ENCODE measurements around the gene TRAP1.
"Not testable (repeated sequence)": the region's sequence is repeated elsewhere in the genome, so short reads cannot be mapped to it uniquely, and the experiment has no call there.

TRAP1 gene

DNA sequence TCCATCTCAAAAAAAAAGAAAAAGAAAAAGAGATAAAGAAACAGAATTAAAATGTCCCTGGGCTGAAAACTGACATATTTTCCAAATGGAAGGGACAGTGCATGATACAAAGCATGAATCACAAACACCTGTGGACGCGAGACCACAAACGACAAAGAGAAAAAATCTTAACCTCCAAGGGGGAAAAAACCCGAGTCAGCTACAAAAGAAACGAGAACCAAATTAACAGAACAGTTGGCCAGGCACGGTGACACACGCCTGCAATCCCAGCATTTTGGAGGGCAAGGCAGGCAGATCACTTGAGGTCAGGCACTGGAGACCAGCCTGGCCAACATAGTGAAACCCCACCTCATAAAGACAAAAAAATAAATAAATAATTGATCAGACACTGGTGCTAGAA, 1.9 kb downstream of the TRAP1 start:
- no peak for DNase-seq (ENCODE audit: low spot score)
- Histone ChIP-seq H3K27ac (no peak overlapping the region), H3K4me3 (no peak overlapping the region)
- TF ChIP-seq CTCF (IDR thresholded peaks at IDR 0.05) = no peak

DNA sequence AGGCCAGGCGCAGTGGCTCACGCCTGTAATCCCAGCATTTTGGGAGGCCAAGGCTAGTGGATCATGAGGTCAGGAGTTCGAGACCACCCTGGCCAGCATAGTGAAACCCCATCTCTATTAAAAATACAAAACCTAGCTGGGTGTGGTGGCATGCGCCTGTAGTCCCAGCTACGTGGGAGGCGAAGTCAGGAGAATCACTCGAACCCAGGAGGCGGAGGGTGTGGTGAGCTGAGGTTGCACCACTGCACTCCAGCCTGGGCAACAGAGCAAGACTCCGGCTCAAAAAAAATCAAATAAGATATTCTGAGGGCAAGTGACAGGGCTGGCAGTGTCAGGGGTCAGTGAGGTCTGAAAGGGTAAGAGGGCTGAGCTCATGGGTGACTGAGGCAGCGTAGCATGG, 2.9 kb downstream of the TRAP1 start:
- DNase-seq (ENCODE audit: low spot score); H3K4me3 ChIP-seq; H3K27ac ChIP-seq: not testable (repeated sequence)

GRCh38 chr16:3713587-3714242, 3.6 kb downstream of the TRAP1 start:
- no peak overlapping the region for H3K4me3 ChIP-seq
- no peak for TF ChIP-seq CTCF (IDR thresholded peaks at IDR 0.05)
- no peak overlapping the region for H3K27ac ChIP-seq
- DNase-seq (ENCODE audit: low spot score) = no peak

- no peak for DNase-seq (ENCODE audit: low spot score)
- Histone ChIP-seq H3K4me3 (no peak overlapping the region), H3K27ac (no peak overlapping the region)
- no peak for TF ChIP-seq CTCF (IDR thresholded peaks at IDR 0.05)
Observed at GRCh38 chr16:3712861-3713372, 4.4 kb downstream of the TRAP1 start.

GRCh38 chr16:3706253-3707012, 10.9 kb downstream of the TRAP1 start:
- no peak for TF ChIP-seq CTCF (IDR thresholded peaks at IDR 0.05)
- Histone ChIP-seq H3K27ac (no peak overlapping the region), H3K4me3 (no peak overlapping the region)
- no peak for DNase-seq (ENCODE audit: low spot score)

DNA sequence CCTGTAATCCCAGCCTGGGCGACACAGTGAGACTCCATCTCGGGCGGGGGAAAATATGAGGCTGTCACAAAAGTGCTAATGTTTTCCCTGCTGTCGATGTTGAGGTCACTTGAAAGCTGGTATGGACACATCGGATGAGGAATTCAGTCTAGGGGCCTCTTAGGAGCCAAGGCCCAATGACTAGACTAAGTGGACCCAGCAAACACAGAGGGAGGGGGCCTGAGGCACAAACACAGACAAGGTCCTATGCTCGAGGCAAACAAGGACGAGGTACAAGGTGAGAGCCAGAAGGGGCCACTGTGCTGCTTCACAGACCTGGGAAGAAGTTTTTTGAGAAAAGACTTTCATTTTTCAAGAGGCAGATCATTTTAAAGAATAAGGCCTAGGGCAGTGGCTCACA, 15.2 kb downstream of the TRAP1 start:
- no peak overlapping the region for H3K4me3 ChIP-seq
- no peak for TF ChIP-seq CTCF (IDR thresholded peaks at IDR 0.05)
- no peak for DNase-seq (ENCODE audit: low spot score)
- no peak overlapping the region for H3K27ac ChIP-seq

GRCh38 chr16:3701531-3701930, 15.8 kb downstream of the TRAP1 start:
- no peak for TF ChIP-seq CTCF (IDR thresholded peaks at IDR 0.05)
- no peak overlapping the region for H3K27ac ChIP-seq
- H3K4me3 ChIP-seq = no peak overlapping the region
- no peak for DNase-seq (ENCODE audit: low spot score)
